GM18867 (cell line): Measurements from ENCODE around the gene NRXN3.

Experiments used
- ATAC-seq: cut with Tn5 transposase; IDR thresholded peaks from one replicate; pipeline ENCODE4 v1.9.1; 2021; ENCODE audit warnings: mild to moderate bottlenecking, moderate library complexity; ENCODE audit not compliant: unreplicated experiment

NRXN3 gene

GRCh38 chr14:79583738-79584408 is 1413.7 kb downstream of the NRXN3 start:
- no peak for ATAC-seq

GRCh38 chr14:79584679-79585078 is 1414.5 kb downstream of the NRXN3 start:
- no peak for ATAC-seq

GRCh38 chr14:79585845-79586244 is 1415.7 kb downstream of the NRXN3 start:
- no peak for ATAC-seq

GRCh38 chr14:79586416-79586815 is 1416.2 kb downstream of the NRXN3 start:
- no peak for ATAC-seq

GRCh38 chr14:79586989-79587598 is 1416.9 kb downstream of the NRXN3 start:
- no peak for ATAC-seq

- no peak for ATAC-seq
These were observed 1417.7 kb downstream of the NRXN3 start for GRCh38 chr14:79587875-79588274.

GRCh38 chr14:79588398-79588797 is 1418.2 kb downstream of the NRXN3 start:
- no peak for ATAC-seq

- no peak for ATAC-seq
These were observed 1426.4 kb downstream of the NRXN3 start for GRCh38 chr14:79596551-79596950.

- ATAC-seq = no peak
These were observed 1427.4 kb downstream of the NRXN3 start for GRCh38 chr14:79597566-79597965.

- no peak for ATAC-seq
These were observed 1428.2 kb downstream of the NRXN3 start for GRCh38 chr14:79598339-79598738.

GRCh38 chr14:79599239-79599638 is 1429.1 kb downstream of the NRXN3 start:
- ATAC-seq = no peak

GRCh38 chr14:79600406-79600805 is 1430.2 kb downstream of the NRXN3 start:
- ATAC-seq = no peak

GRCh38 chr14:79601579-79601978 is 1431.4 kb downstream of the NRXN3 start:
- ATAC-seq = no peak

GRCh38 chr14:79602045-79602444 is 1431.9 kb downstream of the NRXN3 start:
- no peak for ATAC-seq

- ATAC-seq = no peak
These were observed 1432.6 kb downstream of the NRXN3 start for GRCh38 chr14:79602742-79603141.

- no peak for ATAC-seq
These were observed 1435.7 kb downstream of the NRXN3 start for GRCh38 chr14:79605849-79606248.

GRCh38 chr14:79608446-79608845 is 1438.3 kb downstream of the NRXN3 start:
- no peak for ATAC-seq

- no peak for ATAC-seq
These were observed 1443.5 kb downstream of the NRXN3 start for GRCh38 chr14:79613625-79614024.

GRCh38 chr14:79614448-79614847 is 1444.3 kb downstream of the NRXN3 start:
- ATAC-seq = no peak

GRCh38 chr14:79627058-79627457 is 1456.9 kb downstream of the NRXN3 start:
- ATAC-seq = no peak

- ATAC-seq = no peak
These were observed 1459.5 kb downstream of the NRXN3 start for GRCh38 chr14:79629411-79630287.
